ENCODE measurements around the gene SMARCE1. TPM values are rescaled to one million over a fixed set of nuclear protein-coding genes. Genes with fewer than 3 reads are reported as not detected.

Gene SMARCE1
- total RNA-seq, 1 experiment from 2014 or later = 57.9 TPM

DNA sequence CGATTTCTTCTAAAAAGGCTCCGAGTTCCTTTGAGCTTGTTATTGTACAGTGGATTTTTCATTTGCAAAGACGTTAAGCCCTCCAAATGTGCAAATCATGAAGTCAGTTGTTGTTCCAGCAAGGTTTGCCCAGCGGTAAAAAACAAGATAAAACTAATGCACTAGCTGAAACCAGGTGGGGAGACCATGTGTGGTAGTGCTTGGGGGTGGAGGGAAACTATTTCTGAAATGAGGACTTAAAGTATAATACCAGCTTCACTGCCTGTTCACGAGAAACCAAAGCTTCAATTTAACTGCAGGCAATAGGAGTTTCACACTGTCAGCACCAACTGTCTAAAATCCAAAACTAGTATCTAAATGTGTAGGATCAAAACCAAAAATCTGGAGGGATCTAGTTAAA is 22.3 kb downstream of the SMARCE1 start:
- Histone ChIP-seq H3K4me2 (ENCODE audit: low read length) (no peak overlapping the region), H3K9me2 (replicated peaks; ENCODE audit: low read length) (no peaks in the 10 kb centered on the region), H4K20me1 (ENCODE audit: low read length) (no peaks in the 10 kb centered on the region), H2AFZ (ENCODE audit: low read length) (no peak overlapping the region), H3F3A (ENCODE audit: low read length, unreplicated experiment) (no peaks in the 10 kb centered on the region), H3K27me3 (ENCODE audit: low read length) (no peaks in the 10 kb centered on the region), H3K9me3 (ENCODE audit: low read length) (no peaks in the 10 kb centered on the region), H3K4me1 (ENCODE audit: insufficient read depth, low read length) (no peaks in the 10 kb centered on the region), H3K27ac (ENCODE audit: low read length) (no peak overlapping the region), H3K9ac (ENCODE audit: low read length) (no peak overlapping the region), H3K4me3 (ENCODE audit: low read length) (no peak overlapping the region), H3K79me2 (ENCODE audit: low read length) (no peaks in the 10 kb centered on the region), H3K36me3 (ENCODE audit: low read depth, low read length) (peaks cover 20% of the 10 kb centered on the region)
- BruUV-seq (replicated peaks) = no TSS peak
- ChIA-PET POLR2A (ENCODE audit: unreplicated experiment) (interaction anchor here (0.8 kb wide), 1 partner anchor 22 kb away, joined by 4 read pairs; no protein-coding TSS in a partner anchor), CTCF (no interaction called here)
- DNase-seq (no peak), ATAC-seq (no peak)
- TF ChIP-seq EZH2phosphoT487 (IDR thresholded peaks at IDR 0.05; ENCODE audit: borderline replicate concordance, low read length) (no peak), EZH2 (IDR thresholded peaks at IDR 0.05; ENCODE audit: low read length, unreplicated experiment) (no peak)
- TF ChIP-seq, protein P1, sequence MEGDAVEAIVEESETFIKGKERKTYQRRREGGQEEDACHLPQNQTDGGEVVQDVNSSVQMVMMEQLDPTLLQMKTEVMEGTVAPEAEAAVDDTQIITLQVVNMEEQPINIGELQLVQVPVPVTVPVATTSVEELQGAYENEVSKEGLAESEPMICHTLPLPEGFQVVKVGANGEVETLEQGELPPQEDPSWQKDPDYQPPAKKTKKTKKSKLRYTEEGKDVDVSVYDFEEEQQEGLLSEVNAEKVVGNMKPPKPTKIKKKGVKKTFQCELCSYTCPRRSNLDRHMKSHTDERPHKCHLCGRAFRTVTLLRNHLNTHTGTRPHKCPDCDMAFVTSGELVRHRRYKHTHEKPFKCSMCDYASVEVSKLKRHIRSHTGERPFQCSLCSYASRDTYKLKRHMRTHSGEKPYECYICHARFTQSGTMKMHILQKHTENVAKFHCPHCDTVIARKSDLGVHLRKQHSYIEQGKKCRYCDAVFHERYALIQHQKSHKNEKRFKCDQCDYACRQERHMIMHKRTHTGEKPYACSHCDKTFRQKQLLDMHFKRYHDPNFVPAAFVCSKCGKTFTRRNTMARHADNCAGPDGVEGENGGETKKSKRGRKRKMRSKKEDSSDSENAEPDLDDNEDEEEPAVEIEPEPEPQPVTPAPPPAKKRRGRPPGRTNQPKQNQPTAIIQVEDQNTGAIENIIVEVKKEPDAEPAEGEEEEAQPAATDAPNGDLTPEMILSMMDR (conservative IDR thresholded peaks at IDR 0.05; ENCODE audit: low read depth, low read length) = no peak
- intact Hi-C loops (cut with micrococcal nuclease) = no loop called here

- no peak for ATAC-seq
- TF ChIP-seq EZH2phosphoT487 (IDR thresholded peaks at IDR 0.05; ENCODE audit: borderline replicate concordance, low read length) (no peak), EZH2 (IDR thresholded peaks at IDR 0.05; ENCODE audit: low read length, unreplicated experiment) (no peak)
- TF ChIP-seq, protein P1 (conservative IDR thresholded peaks at IDR 0.05; ENCODE audit: low read depth, low read length) = no peak
- H3K9me2 ChIP-seq (replicated peaks; ENCODE audit: low read length) = no peaks in the 10 kb centered on the region
- H3K27me3 ChIP-seq (ENCODE audit: low read length) = no peaks in the 10 kb centered on the region
- no peaks in the 10 kb centered on the region for H3F3A ChIP-seq (ENCODE audit: low read length, unreplicated experiment)
- no peak for DNase-seq
- CTCF ChIA-PET = no interaction called here
- no peaks in the 10 kb centered on the region for H3K4me1 ChIP-seq (ENCODE audit: insufficient read depth, low read length)
- no peaks in the 10 kb centered on the region for H3K79me2 ChIP-seq (ENCODE audit: low read length)
- no peak overlapping the region for H2AFZ ChIP-seq (ENCODE audit: low read length)
- H3K4me3 ChIP-seq (ENCODE audit: low read length) = no peak overlapping the region
- intact Hi-C loops (cut with micrococcal nuclease) = loop anchor here (5.0 kb wide), 1 partner anchor 1044 kb away; no protein-coding TSS in a partner anchor
- H3K4me2 ChIP-seq (ENCODE audit: low read length) = no peak overlapping the region
- no TSS peak for BruUV-seq (replicated peaks)
- H3K36me3 ChIP-seq (ENCODE audit: low read depth, low read length) = peaks cover 8% of the 10 kb centered on the region; the same call in 1 of the 2 replicates
- no peaks in the 10 kb centered on the region for H3K9me3 ChIP-seq (ENCODE audit: low read length)
- no peak overlapping the region for H3K27ac ChIP-seq (ENCODE audit: low read length)
- POLR2A ChIA-PET (ENCODE audit: unreplicated experiment) = no interaction called here
- no peak overlapping the region for H3K9ac ChIP-seq (ENCODE audit: low read length)
- H4K20me1 ChIP-seq (ENCODE audit: low read length) = no peaks in the 10 kb centered on the region
Measured at GRCh38 chr17:40623419-40624210, 24.0 kb downstream of the SMARCE1 start.

GRCh38 chr17:40622509-40622928 is 25.1 kb downstream of the SMARCE1 start:
- intact Hi-C loops (cut with micrococcal nuclease) = loop anchor here (5.0 kb wide), 1 partner anchor 1045 kb away; no protein-coding TSS in a partner anchor
- Histone ChIP-seq H3K27ac (ENCODE audit: low read length) (no peak overlapping the region), H3K36me3 (ENCODE audit: low read depth, low read length) (no peaks in the 10 kb centered on the region), H3K27me3 (ENCODE audit: low read length) (no peaks in the 10 kb centered on the region), H3K4me2 (ENCODE audit: low read length) (no peak overlapping the region), H3K9ac (ENCODE audit: low read length) (no peak overlapping the region), H3K79me2 (ENCODE audit: low read length) (no peaks in the 10 kb centered on the region), H2AFZ (ENCODE audit: low read length) (no peak overlapping the region), H3K4me1 (ENCODE audit: insufficient read depth, low read length) (no peaks in the 10 kb centered on the region), H4K20me1 (ENCODE audit: low read length) (no peaks in the 10 kb centered on the region), H3K9me3 (ENCODE audit: low read length) (no peaks in the 10 kb centered on the region), H3F3A (ENCODE audit: low read length, unreplicated experiment) (no peaks in the 10 kb centered on the region), H3K4me3 (ENCODE audit: low read length) (no peak overlapping the region), H3K9me2 (replicated peaks; ENCODE audit: low read length) (no peaks in the 10 kb centered on the region)
- ATAC-seq (no peak), DNase-seq (no peak)
- ChIA-PET CTCF (interaction anchor here (0.6 kb wide), 1 partner anchor 106 kb away, joined by 6 read pairs; no protein-coding TSS in a partner anchor), POLR2A (ENCODE audit: unreplicated experiment) (no interaction called here)
- TF ChIP-seq EZH2phosphoT487 (IDR thresholded peaks at IDR 0.05; ENCODE audit: borderline replicate concordance, low read length) (no peak), EZH2 (IDR thresholded peaks at IDR 0.05; ENCODE audit: low read length, unreplicated experiment) (no peak)
- TF ChIP-seq, protein P1 (conservative IDR thresholded peaks at IDR 0.05; ENCODE audit: low read depth, low read length) = no peak
- no TSS peak for BruUV-seq (replicated peaks)
